Smooth muscle cell (in vitro differentiated cells): Measurements from ENCODE around the gene CUL9. TPM values are rescaled to one million over a fixed set of nuclear protein-coding genes. Genes with fewer than 3 reads are reported as not detected.

Experiments
- DNase-seq: peaks from one replicate; lab custom pipeline; 2025; ENCODE audit not compliant: unreplicated experiment; lab: John Stamatoyannopoulos, UW
- H2AFZ ChIP-seq: fragments of 200-600 bp; sonication (generic); 2 replicates; pipeline ENCODE4 v1.6.0; 2016; ENCODE audit warnings: antibody characterized with exemption, low read depth, mild to moderate bottlenecking
- H3F3A ChIP-seq: fragments of 200-600 bp; sonication (generic); 2 replicates; pipeline ENCODE4 v1.6.0; 2017; ENCODE audit warnings: antibody characterized with exemption, low read depth
- H3K27ac ChIP-seq: fragments of 200-600 bp; sonication (generic); 2 replicates; pipeline ENCODE4 v1.5.1; 2016; ENCODE audit warnings: low read depth, mild to moderate bottlenecking
- H3K27me3 ChIP-seq: fragments of 200-600 bp; sonication (generic); 2 replicates; pipeline ENCODE4 v1.6.1; 2016; ENCODE audit warnings: low read depth, mild to moderate bottlenecking
- H3K36me3 ChIP-seq: fragments of 200-600 bp; sonication (generic); 2 replicates; pipeline ENCODE4 v1.5.1; 2016; ENCODE audit warnings: low read depth
- H3K4me1 ChIP-seq: fragments of 200-600 bp; sonication (generic); 2 replicates; pipeline ENCODE4 v1.5.1; 2016; ENCODE audit warnings: low read depth
- H3K4me2 ChIP-seq: fragments of 200-600 bp; sonication (generic); 2 replicates; pipeline ENCODE4 v1.6.0; 2016; ENCODE audit warnings: mild to moderate bottlenecking
- H3K4me3 ChIP-seq: fragments of 200-600 bp; sonication (generic); 2 replicates; pipeline ENCODE4 v1.5.1; 2016; ENCODE audit warnings: mild to moderate bottlenecking
- H3K79me2 ChIP-seq: fragments of 200-600 bp; sonication (generic); 2 replicates; pipeline ENCODE4 v1.6.0; 2016; ENCODE audit warnings: low read depth, mild to moderate bottlenecking
- H3K9ac ChIP-seq: fragments of 200-600 bp; sonication (generic); 2 replicates; pipeline ENCODE4 v1.6.0; 2016; ENCODE audit warnings: low read depth
- H3K9me3 ChIP-seq: fragments of 200-600 bp; sonication (generic); replicated peaks from 2 replicates; pipeline ENCODE4 v1.5.1; 2016; ENCODE audit warnings: low read depth
- H4K20me1 ChIP-seq: fragments of 200-600 bp; sonication (generic); 2 replicates; pipeline ENCODE4 v1.6.0; 2016; ENCODE audit warnings: low read depth
- CTCF ChIP-seq: fragments of 200-600 bp; sonication (generic); IDR thresholded peaks from 2 replicates; pipeline ENCODE4 v1.5.1; 2017; ENCODE audit warnings: borderline replicate concordance, mild to moderate bottlenecking, antibody characterized with exemption; ENCODE audit not compliant: insufficient read depth, poor library complexity, severe bottlenecking
- WGBS: methylation state at CpG from one replicate; pipeline ENCODE4 v1.1.7; 2016; ENCODE audit warnings: low lambda C conversion rate; 5-methylcytosine and 5-hydroxymethylcytosine counted together
- polyA plus RNA-seq: library from polyadenylated mRNA; unstranded; fragments of >200 nt; fragmentation: Nextera tagmentation; extraction: Ambion mirVana; gene quantifications from 2 replicates; pipeline ENCODE4 v1.2.1, GENCODE V29; 2016
- total RNA-seq: library from RNA; depleted of rRNA; stranded (reverse); fragments of >200 nt; gene quantifications from 2 replicates; pipeline ENCODE4 v1.2.3, GENCODE V29; 2014

The CUL9 gene
- total and polyA plus RNA-seq, 2 experiments from 2014 or later = 13.9 to 18.8 TPM

- TF ChIP-seq CTCF = no peak
- WGBS = 96% methylated on average over 20 of the region's 20 CpGs
- Histone ChIP-seq H3K9ac (no peak overlapping the region), H3K27me3 (no peaks in the 10 kb centered on the region), H3K4me1 (peaks cover 13% of the 10 kb centered on the region), H3K9me3 (no peaks in the 10 kb centered on the region), H2AFZ (no peak overlapping the region), H3K4me2 (no peak overlapping the region), H4K20me1 (peaks cover 6% of the 10 kb centered on the region), H3K36me3 (peaks cover 4% of the 10 kb centered on the region), H3F3A (peaks cover 25% of the 10 kb centered on the region), H3K27ac (no peak overlapping the region), H3K4me3 (no peak overlapping the region), H3K79me2 (peaks cover 25% of the 10 kb centered on the region)
- DNase-seq = no peak
Observed at GRCh38 chr6:43178951-43179830, 2.8 kb upstream of the CUL9 start.

- Histone ChIP-seq H3K9ac (no peak overlapping the region), H3K27ac (peak overlapping the region; percentile 15), H3K79me2 (peaks cover 23% of the 10 kb centered on the region), H3K9me3 (no peaks in the 10 kb centered on the region), H3K4me2 (no peak overlapping the region), H3K27me3 (no peaks in the 10 kb centered on the region), H3K4me3 (no peak overlapping the region), H3K4me1 (peaks cover 9% of the 10 kb centered on the region), H3K36me3 (peaks cover 4% of the 10 kb centered on the region), H3F3A (peaks cover 21% of the 10 kb centered on the region), H4K20me1 (peaks cover 3% of the 10 kb centered on the region), H2AFZ (no peak overlapping the region)
- DNase-seq = no peak
- TF ChIP-seq CTCF = no peak
- WGBS = 88% methylated on average over 6 of the region's 7 CpGs
Observed at GRCh38 chr6:43180058-43180457, 1.9 kb upstream of the CUL9 start.

- Histone ChIP-seq H2AFZ (no peak overlapping the region), H3F3A (peaks cover 17% of the 10 kb centered on the region), H3K27me3 (no peaks in the 10 kb centered on the region), H3K9me3 (no peaks in the 10 kb centered on the region), H3K27ac (peak overlapping the region; percentile 68), H3K79me2 (peaks cover 14% of the 10 kb centered on the region), H4K20me1 (no peaks in the 10 kb centered on the region), H3K4me2 (peak overlapping the region; percentile 84), H3K4me1 (peaks cover 7% of the 10 kb centered on the region), H3K9ac (no peak overlapping the region), H3K36me3 (peaks cover 4% of the 10 kb centered on the region), H3K4me3 (no peak overlapping the region)
- TF ChIP-seq CTCF = no peak
- DNase-seq = no peak
- 52% methylated on average over 5 of the region's 5 CpGs for WGBS
Observed at GRCh38 chr6:43180985-43181384, 1.0 kb upstream of the CUL9 start.

GRCh38 chr6:43181621-43181941, 415 bp upstream of the CUL9 start:
- WGBS = 29% methylated on average over 9 of the region's 9 CpGs
- no peaks in the 10 kb centered on the region for H4K20me1 ChIP-seq

More at GRCh38 chr6:43181621-43181941, 415 bp upstream of the CUL9 start:
- Histone ChIP-seq H3K9ac (peak overlapping the region; percentile 69), H3K79me2 (peaks cover 8% of the 10 kb centered on the region), H3K4me2 (peak overlapping the region; percentile 84), H3F3A (peaks cover 17% of the 10 kb centered on the region), H3K27ac (peak overlapping the region; percentile 68), H2AFZ (no peak overlapping the region), H3K4me3 (peak overlapping the region; percentile 84), H3K27me3 (no peaks in the 10 kb centered on the region), H3K4me1 (peaks cover 7% of the 10 kb centered on the region), H3K36me3 (peaks cover 3% of the 10 kb centered on the region), H3K9me3 (no peaks in the 10 kb centered on the region)
- no peak for TF ChIP-seq CTCF
- no peak for DNase-seq
